Peyer's patch (tissue), 4 donors: ENCODE data around the gene PRAC1.

Source experiments
- CTCF ChIP-seq, 6 experiments: fragments of 450-650 bp in 4 of 6; fragments of 200-600 bp in 2 of 6; sonication (generic) in 1 of 6; IDR thresholded peaks; one replicate each; pipeline ENCODE4 v1.5.1; 2017 to 2019; ENCODE audit warnings: antibody characterized with exemption in 6 of 6, mild to moderate bottlenecking in 3 of 6, moderate library complexity in 1 of 6
- POLR2A ChIP-seq, 2 donors: fragments of 450-650 bp; IDR thresholded peaks; one replicate each; pipeline ENCODE4 v1.5.1; 2017; ENCODE audit warnings: antibody characterized with exemption in 2 of 2, mild to moderate bottlenecking in 2 of 2, moderate library complexity in 2 of 2

- TF ChIP-seq POLR2A (IDR thresholded peaks at IDR 0.05) (no peak), CTCF (IDR thresholded peaks at IDR 0.05) (no peak)
Observed at GRCh38 chr17:48756830-48757251, 34.5 kb upstream of the PRAC1 start.
